Measurements from ENCODE around the gene CYREN.
"Not testable (repeated sequence)": the region's sequence is repeated elsewhere in the genome, so short reads cannot be mapped to it uniquely, and the experiment has no call there.

CYREN gene

DNA sequence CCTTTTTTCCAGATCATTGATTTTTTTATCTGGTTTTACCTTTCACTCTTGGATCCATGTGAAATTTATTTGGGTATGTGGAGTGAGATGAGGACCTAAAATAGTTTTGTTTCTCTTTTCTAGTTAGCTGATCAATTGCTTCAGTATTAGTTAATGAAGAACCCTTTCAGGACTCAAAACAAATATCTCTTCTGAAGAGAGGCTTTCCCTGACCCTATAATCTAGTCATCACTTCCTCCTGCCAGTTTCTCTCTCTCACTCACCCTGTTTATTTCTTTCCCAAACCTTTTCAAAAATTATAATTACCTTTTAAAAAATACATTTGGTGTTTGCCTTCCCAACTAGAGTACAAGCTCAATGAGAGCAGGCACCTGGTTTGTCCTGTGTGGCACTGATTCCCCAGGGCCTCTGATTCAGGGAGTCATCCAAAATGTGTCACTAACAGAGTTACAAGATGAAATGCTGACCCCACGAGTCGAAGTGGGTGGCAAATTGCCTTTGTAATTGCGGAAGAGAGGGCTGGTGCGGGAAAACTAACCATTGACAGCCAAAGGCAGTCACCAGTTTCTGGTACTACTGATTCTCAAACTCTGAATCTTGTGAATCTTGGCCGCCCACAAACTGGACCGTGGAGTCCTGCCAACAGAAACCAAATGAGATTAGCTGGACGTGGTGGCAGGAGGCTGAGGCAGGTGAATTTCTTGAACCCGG, 20.3 kb downstream of the CYREN start:
- Mint-ChIP-seq H3K27ac (peak overlapping the region; percentile 59), H3K4me3 (peak overlapping the region; percentile 77), H3K9me3 (peaks cover 18% of the 10 kb centered on the region), H3K36me3 (ENCODE audit: low read depth) (peaks cover 52% of the 10 kb centered on the region), H3K27me3 (no peaks in the 10 kb centered on the region), H3K4me1 (ENCODE audit: low read depth) (peaks cover 85% of the 10 kb centered on the region)
- no peak for DNase-seq

DNA sequence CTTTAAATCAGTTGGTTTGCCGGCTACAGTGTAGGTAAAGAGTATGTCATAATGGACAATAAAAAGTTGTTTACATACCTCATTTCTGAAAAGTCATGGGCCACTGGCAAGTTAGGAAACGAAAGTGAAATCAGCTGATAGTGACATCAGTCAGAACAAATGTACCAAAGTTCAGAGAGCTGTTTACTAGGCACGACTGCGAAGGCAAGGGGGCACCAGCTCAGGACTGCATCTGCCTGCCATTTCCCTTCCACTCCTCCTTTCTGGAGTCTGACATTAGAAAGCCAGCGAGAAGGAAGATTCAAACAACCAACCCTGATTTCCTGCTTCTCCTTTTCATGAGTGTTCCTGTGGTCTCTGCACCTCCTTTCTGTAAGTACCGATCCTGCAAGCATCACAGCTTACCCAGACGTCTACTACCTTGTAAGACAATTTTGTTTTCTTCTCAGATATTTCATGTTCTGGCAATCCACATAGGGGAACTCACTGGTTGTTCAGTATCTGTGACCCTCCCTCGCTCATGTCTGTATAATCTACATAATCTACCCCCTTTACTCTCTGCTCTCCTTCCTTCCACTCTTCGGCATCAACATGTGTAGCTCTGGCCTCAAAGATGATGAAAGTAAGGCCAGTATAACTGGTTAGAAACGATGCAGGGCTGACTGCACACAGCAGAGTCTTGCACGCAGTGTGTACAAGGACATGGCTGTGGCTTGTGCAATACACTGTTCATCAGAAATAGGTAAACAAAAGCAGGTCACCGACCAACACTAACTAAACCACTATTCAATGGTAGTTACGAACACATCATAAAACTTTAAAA, 22.4 kb downstream of the CYREN start, which contains the start of gene TMEM140:
Gene TMEM140 (plus strand): TSS at position 174 of the 823 bp plus-strand sequence. CDS start 16,370 bp downstream, outside the sequence.
- peak; percentile 68 for DNase-seq
- H3K4me1 Mint-ChIP-seq (ENCODE audit: low read depth) = peaks cover 75% of the 10 kb centered on the region
- peak within 1 kb of the TSS; percentile 77 for H3K4me3 Mint-ChIP-seq
- peaks cover 31% of the 10 kb centered on the region for H3K36me3 Mint-ChIP-seq (ENCODE audit: low read depth)
- H3K27me3 Mint-ChIP-seq = no peaks in the 10 kb centered on the region
- peak within 1 kb of the TSS; percentile 91 for H3K27ac Mint-ChIP-seq
- H3K9me3 Mint-ChIP-seq = no peaks in the 10 kb centered on the region

DNA sequence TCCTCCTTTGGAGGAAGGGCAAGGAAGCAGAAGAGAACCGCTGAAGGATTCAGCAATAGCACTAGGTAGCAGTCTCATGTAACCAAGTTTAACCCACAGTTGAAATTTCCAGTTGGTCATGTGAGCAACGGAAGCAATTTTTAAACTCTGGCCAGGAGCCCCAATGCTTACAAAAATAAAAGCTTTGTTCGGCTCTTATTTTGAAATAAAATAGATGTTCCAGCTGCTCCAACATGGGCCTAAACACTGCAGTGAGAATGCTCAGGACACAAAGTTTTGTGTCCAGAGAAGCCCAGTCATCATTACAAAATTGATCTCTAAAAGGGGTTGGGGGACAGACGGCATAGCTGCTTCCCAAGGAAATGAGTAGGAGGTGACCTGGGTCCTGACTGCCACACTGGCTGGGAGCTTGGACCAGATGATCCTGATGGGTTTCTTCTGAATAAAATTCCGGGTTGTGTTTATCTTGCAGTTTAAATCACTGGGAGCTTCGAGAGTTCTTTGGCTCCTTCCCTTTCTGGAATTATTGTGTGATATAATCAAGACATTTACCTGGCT, 23.1 kb downstream of the CYREN start:
- H3K9me3 Mint-ChIP-seq = no peaks in the 10 kb centered on the region
- no peaks in the 10 kb centered on the region for H3K27me3 Mint-ChIP-seq
- DNase-seq = peak; percentile 42
- H3K27ac Mint-ChIP-seq = peak overlapping the region; percentile 91
- peaks cover 72% of the 10 kb centered on the region for H3K4me1 Mint-ChIP-seq (ENCODE audit: low read depth)
- H3K36me3 Mint-ChIP-seq (ENCODE audit: low read depth) = peaks cover 24% of the 10 kb centered on the region
- H3K4me3 Mint-ChIP-seq = peak overlapping the region; percentile 77

DNA sequence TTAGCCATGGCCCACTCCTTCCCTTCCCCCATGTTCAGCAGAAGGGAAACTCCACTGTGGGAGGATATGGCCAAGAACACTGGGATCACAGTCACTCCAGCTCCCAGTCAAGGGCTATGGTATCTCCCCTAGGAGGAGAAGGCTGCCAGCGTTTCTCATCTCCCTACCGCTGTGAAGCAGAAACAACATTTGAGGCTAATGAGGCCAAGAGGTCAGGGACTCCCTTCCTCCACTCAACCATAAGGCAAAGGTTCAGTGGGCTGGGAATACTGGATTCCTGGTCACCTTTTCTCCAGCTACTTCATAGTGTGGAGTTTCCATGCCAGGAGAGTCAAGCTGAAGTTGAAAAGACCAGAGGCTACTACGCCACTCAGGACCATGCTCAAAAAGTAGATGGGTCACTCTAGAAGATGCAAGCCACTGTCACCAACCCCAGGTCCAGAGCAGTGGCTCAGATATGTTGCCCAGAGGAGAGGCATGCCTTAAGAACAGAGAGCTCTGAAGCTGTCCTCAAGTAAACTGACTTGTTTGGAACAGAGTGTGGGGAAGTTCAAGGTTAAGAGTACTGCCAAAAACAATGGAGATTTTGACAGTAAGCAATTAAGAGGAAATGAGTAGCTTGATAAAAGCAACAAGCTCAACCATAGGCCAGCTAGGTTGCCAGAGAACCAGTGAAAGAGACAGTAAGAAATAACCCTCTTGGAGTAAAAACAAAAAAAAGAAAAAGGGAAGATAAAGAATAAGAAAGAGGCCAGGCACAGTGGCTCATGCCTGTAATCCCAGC, 26.4 kb downstream of the CYREN start:
- DNase-seq = no peak
- peaks cover 4% of the 10 kb centered on the region for H3K9me3 Mint-ChIP-seq
- peaks cover 44% of the 10 kb centered on the region for H3K4me1 Mint-ChIP-seq (ENCODE audit: low read depth)
- no peak overlapping the region for H3K4me3 Mint-ChIP-seq
- no peak overlapping the region for H3K27ac Mint-ChIP-seq
- no peaks in the 10 kb centered on the region for H3K27me3 Mint-ChIP-seq
- peaks cover 10% of the 10 kb centered on the region for H3K36me3 Mint-ChIP-seq (ENCODE audit: low read depth)

DNA sequence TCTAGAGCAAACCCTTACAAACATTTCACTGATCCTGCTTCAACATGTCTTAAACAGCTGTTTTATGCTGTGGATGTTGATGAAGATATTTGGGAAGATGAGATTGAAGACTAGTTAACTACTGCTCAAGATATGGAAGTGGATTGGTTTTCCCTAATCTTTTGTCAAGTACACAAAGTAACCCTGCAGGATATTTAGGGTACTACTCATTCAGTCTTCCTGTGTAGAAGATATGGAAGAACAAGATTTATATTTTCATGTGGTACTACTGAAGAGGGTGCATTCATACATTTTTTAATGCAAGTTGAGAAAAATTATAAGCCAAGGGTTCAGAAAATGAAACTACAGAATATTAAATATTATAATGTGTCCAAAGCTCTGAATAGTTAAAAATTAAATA, 40.9 kb downstream of the CYREN start:
- DNase-seq = no peak
- no peaks in the 10 kb centered on the region for H3K27me3 Mint-ChIP-seq
- H3K36me3 Mint-ChIP-seq (ENCODE audit: low read depth) = peaks cover 13% of the 10 kb centered on the region
- peaks cover 1% of the 10 kb centered on the region for H3K4me1 Mint-ChIP-seq (ENCODE audit: low read depth)
- no peak overlapping the region for H3K4me3 Mint-ChIP-seq
- no peak overlapping the region for H3K27ac Mint-ChIP-seq
- H3K9me3 Mint-ChIP-seq = peaks cover 15% of the 10 kb centered on the region

DNA sequence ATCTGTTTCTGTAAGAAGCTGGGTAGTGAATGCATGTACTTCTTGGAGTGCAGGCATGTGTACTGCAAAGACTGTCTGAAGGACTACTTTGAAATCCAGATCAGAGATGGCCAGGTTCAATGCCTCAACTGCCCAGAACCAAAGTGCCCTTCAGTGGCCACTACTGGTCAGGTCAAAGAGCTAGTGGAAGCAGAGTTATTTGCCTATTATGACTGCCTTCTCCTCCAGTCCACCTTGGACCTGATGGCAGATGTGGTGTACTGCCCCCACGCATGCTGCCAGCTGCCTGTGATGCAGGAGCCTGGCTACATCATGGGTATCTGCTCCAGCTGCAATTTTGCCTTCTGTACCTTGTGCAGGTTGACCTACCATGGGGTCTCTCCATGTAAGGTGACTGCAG, 41.6 kb downstream of the CYREN start:
- no peak for DNase-seq
- Mint-ChIP-seq H3K27me3 (no peaks in the 10 kb centered on the region), H3K4me1 (ENCODE audit: low read depth) (peaks cover 1% of the 10 kb centered on the region), H3K27ac (no peak overlapping the region), H3K4me3 (no peak overlapping the region), H3K9me3 (peaks cover 15% of the 10 kb centered on the region), H3K36me3 (ENCODE audit: low read depth) (peaks cover 13% of the 10 kb centered on the region)

DNA sequence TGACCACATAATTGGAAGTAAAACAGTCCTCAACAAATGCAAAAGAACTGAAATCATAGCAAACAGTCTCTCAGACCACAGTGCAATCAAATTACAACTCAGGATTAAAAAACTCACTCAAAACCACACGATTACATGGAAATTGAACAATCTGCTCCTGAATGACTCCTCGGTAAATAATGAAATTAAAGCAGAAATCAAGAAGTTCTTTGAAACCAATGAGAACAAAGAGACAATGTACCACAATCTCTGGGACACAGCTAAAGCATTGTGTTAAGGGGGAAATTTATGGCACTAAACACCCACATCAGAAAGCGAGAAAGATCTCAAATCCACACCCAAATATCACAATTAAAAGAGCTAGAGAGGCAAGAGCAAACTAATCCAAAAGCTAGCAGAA, 45.9 kb downstream of the CYREN start:
- H3K27ac Mint-ChIP-seq, H3K4me3 Mint-ChIP-seq, H3K27me3 Mint-ChIP-seq: not testable (repeated sequence)

DNA sequence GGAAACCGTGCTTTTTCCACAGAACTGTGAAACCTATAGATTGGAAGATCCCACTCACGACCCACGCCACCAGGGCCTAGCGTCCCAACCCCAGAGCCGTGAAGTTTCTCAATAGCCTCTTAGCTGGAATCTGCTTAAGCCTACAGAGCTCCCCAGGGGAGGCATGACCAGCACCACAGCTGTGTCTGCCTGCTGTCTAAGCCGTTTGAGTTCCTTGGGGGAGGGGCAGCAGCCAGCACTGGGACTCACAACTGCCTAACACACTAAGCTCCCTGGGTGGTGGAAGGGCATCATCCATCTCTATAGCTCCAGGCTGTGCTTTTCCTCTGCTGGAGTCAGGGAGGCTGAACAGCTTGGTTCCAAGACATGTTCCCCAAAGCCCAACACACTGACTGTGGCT, 48.6 kb downstream of the CYREN start:
- no peak overlapping the region for H3K27ac Mint-ChIP-seq
- no peaks in the 10 kb centered on the region for H3K27me3 Mint-ChIP-seq
- peaks cover 23% of the 10 kb centered on the region for H3K9me3 Mint-ChIP-seq
- peaks cover 27% of the 10 kb centered on the region for H3K36me3 Mint-ChIP-seq (ENCODE audit: low read depth)
- DNase-seq = no peak
- H3K4me3 Mint-ChIP-seq = no peak overlapping the region
- H3K4me1 Mint-ChIP-seq (ENCODE audit: low read depth) = peaks cover 1% of the 10 kb centered on the region

More for the DNA sequence above, 45.9 kb downstream of the CYREN start:
- peaks cover 10% of the 10 kb centered on the region for H3K36me3 Mint-ChIP-seq (ENCODE audit: low read depth)
- not testable (repeated sequence) for DNase-seq; H3K4me1 Mint-ChIP-seq (ENCODE audit: low read depth)
- peaks cover 16% of the 10 kb centered on the region for H3K9me3 Mint-ChIP-seq

DNA sequence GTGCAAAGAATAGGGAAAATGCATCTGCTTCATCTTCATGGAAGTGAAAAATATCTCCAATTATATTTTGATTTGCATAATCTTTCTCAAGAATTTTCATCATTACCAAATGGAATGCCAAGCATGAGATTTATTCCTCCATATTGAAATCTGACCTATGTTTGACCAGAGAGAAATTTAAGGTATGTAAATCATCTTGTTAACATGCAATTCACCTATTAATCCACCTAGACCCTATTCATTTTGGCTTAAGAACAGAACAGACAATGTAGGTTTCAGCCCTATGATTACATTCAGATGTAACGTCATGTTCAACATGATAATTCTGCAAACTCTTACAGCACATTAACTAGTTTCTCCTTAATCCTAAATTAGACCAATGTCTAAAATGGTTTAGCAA, 53.4 kb downstream of the CYREN start:
- peaks cover 15% of the 10 kb centered on the region for H3K9me3 Mint-ChIP-seq
- no peaks in the 10 kb centered on the region for H3K4me1 Mint-ChIP-seq (ENCODE audit: low read depth)
- DNase-seq = no peak
- no peak overlapping the region for H3K4me3 Mint-ChIP-seq
- H3K36me3 Mint-ChIP-seq (ENCODE audit: low read depth) = peaks cover 27% of the 10 kb centered on the region
- no peak overlapping the region for H3K27ac Mint-ChIP-seq
- H3K27me3 Mint-ChIP-seq = no peaks in the 10 kb centered on the region
